ENCODE measurements around the gene NEURL1B.

The NEURL1B gene

GRCh38 chr5:172642051-172642409 is 967 bp downstream of the NEURL1B start:
- DNase-seq (ENCODE audit: low read depth), result no peak
- TF ChIP-seq CTCF (conservative IDR thresholded peaks at IDR 0.05; ENCODE audit: low read length), result no peak
- peak overlapping the region; percentile 62; the same call in 1 of the 2 replicates for H3K4me3 ChIP-seq (ENCODE audit: low read length)

- no peak overlapping the region for H3K4me3 ChIP-seq (ENCODE audit: low read length)
- DNase-seq (ENCODE audit: low read depth), result no peak
- TF ChIP-seq CTCF (conservative IDR thresholded peaks at IDR 0.05; ENCODE audit: low read length), result no peak
These were observed 1.4 kb downstream of the NEURL1B start for GRCh38 chr5:172642486-172642885.

- no peak for TF ChIP-seq CTCF (conservative IDR thresholded peaks at IDR 0.05; ENCODE audit: low read length)
- H3K4me3 ChIP-seq (ENCODE audit: low read length), result no peak overlapping the region
- DNase-seq (ENCODE audit: low read depth), result no peak
These were observed 2.1 kb downstream of the NEURL1B start for GRCh38 chr5:172642926-172643871.

DNA sequence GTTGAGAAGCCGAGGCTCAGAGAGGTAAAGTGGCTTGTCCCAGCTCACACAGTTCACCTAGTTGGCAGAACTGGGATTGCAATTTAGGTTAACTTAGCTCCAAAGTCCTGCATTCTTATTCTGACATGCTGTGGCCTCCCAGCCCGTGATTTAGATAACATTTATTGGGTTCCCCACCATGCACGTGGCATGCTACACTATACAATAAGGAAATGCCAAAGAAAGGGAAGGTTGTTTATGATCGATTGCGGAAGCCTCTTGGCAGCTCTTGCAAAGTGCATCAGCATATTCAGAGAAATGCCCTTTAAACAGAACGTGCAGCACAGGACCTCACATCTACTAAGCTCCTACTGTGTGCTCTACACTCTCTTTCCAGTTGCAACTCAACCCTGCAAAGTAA is 3.2 kb downstream of the NEURL1B start:
- H3K4me3 ChIP-seq (ENCODE audit: low read length), result no peak overlapping the region
- TF ChIP-seq CTCF (conservative IDR thresholded peaks at IDR 0.05; ENCODE audit: low read length), result no peak
- no peak for DNase-seq (ENCODE audit: low read depth)

DNA sequence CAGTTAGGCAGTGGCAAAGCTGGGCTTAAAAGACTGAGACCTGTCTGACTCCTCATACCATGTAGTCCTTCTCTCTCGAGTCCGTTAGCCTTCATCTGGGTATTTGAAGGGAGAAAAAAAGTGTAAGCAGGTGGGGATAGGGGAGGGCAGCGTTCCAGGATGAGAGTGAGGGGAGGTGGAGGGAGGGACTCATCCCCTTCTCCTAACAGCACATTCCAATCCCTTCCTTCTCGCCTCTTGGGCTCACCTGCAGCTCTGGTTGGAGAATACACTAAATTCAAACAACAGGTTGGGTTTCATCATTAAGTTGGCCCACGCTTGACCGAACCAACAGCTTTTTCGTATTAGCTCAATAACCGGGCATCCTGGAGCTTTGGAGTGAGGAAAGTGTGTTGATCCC is 3.6 kb downstream of the NEURL1B start:
- no peak for DNase-seq (ENCODE audit: low read depth)
- H3K4me3 ChIP-seq (ENCODE audit: low read length), result no peak overlapping the region
- no peak for TF ChIP-seq CTCF (conservative IDR thresholded peaks at IDR 0.05; ENCODE audit: low read length)

GRCh38 chr5:172645271-172646055 is 4.4 kb downstream of the NEURL1B start:
- H3K4me3 ChIP-seq (ENCODE audit: low read length), result no peak overlapping the region
- no peak for TF ChIP-seq CTCF (conservative IDR thresholded peaks at IDR 0.05; ENCODE audit: low read length)
- no peak for DNase-seq (ENCODE audit: low read depth)
